Suprapubic skin (tissue), 3 donors: ENCODE data around the gene KIFBP.

Source experiments
- EP300 ChIP-seq: sonication (generic); formaldehyde crosslinking; IDR thresholded peaks from one replicate; pipeline ENCODE4 v1.6.1; 2017; ENCODE audit warnings: antibody characterized with exemption
- TF ChIP-seq, protein P1 (sequence below), 2 donors: fragments of 200-600 bp in 1 of 2; fragments of 450-650 bp in 1 of 2; sonication (generic) in 1 of 2; IDR thresholded peaks; one replicate each; pipeline ENCODE4 v1.5.1; 2016 to 2019; ENCODE audit warnings: antibody characterized with exemption in 2 of 2, mild to moderate bottlenecking in 1 of 2, moderate library complexity in 1 of 2

DNA sequence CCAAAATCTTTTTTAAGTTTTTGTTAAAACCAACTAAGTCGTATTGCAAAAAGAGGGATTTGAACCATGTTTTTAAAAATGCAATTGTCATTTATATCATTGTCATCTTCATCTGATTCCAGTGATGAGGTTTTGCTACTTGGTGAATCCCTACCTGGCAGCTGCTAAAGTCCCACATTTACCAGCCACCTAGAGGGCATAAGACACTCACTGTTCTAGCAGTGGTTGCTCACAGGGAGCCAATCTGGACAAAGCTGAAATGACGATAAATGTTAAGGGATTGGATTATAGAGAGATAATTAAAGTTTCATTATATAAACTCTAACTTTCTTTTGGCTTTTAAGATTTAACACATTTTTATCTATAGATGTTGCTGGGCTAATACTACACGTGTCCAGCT, 18.7 kb downstream of the KIFBP start:
- TF ChIP-seq, protein P1, sequence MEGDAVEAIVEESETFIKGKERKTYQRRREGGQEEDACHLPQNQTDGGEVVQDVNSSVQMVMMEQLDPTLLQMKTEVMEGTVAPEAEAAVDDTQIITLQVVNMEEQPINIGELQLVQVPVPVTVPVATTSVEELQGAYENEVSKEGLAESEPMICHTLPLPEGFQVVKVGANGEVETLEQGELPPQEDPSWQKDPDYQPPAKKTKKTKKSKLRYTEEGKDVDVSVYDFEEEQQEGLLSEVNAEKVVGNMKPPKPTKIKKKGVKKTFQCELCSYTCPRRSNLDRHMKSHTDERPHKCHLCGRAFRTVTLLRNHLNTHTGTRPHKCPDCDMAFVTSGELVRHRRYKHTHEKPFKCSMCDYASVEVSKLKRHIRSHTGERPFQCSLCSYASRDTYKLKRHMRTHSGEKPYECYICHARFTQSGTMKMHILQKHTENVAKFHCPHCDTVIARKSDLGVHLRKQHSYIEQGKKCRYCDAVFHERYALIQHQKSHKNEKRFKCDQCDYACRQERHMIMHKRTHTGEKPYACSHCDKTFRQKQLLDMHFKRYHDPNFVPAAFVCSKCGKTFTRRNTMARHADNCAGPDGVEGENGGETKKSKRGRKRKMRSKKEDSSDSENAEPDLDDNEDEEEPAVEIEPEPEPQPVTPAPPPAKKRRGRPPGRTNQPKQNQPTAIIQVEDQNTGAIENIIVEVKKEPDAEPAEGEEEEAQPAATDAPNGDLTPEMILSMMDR (IDR thresholded peaks at IDR 0.05), result no peak
- TF ChIP-seq EP300, result no peak
